Frontal cortex (tissue), 4 donors: ENCODE measurements around the gene TM4SF4. TPM values are rescaled to one million over a fixed set of nuclear protein-coding genes. Genes with fewer than 3 reads are reported as not detected.
"Not testable (repeated sequence)": the region's sequence is repeated elsewhere in the genome, so short reads cannot be mapped to it uniquely, and the experiment has no call there.

ENCODE experiments used
- DNase-seq, 2 donors: peaks; one replicate each; pipeline ENCODE4 v3.0.0; 2012; ENCODE audit warnings: low spot score in 2 of 2
- FAIRE-seq: peaks from 2 replicates; lab custom pipeline; 2012; peaks lifted over from hg19 to GRCh38; lab: Jason Lieb, UNC
- total RNA-seq: library from RNA; depleted of rRNA; stranded (reverse); fragments of >200 nt; gene quantifications from one replicate; pipeline ENCODE4 v1.2.3, GENCODE V29; 2014
- donor health status: control.
- donor health status: control.
- donor health status: control.

TM4SF4 gene, protein sequence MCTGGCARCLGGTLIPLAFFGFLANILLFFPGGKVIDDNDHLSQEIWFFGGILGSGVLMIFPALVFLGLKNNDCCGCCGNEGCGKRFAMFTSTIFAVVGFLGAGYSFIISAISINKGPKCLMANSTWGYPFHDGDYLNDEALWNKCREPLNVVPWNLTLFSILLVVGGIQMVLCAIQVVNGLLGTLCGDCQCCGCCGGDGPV
- total RNA-seq: not detected

DNA sequence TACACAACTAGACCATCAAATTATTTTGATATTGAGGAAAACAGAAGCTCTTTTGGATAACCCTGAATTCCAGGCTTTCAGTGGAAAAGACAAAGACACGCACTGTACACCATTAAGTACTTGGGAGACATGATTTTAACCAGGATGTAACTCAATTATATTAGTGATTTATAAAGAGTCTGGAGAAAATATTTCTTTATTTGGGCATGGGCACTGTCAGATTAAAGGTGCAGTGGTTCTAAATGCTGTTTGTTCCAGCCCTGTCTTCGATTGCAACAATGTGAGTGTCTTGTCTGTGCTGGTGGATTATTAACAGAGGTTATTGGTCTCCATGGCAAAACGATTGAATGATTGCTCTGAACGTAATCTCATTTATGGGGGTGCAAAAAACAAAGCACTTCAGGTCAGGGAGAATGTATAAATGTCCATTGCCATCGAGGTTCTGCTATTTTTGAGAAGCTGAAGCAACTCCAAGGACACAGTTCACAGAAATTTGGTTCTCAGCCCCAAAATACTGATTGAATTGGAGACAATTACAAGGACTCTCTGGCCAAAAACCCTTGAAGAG lies at the start of gene TM4SF4:
Gene TM4SF4, plus strand, starts transcription at position 448 of the 568 bp plus-strand sequence. CDS start 181 bp downstream, outside the sequence.
- FAIRE-seq (no peak), DNase-seq (no peak)

GRCh38 chr3:149424918-149425317 lies 49.6 kb upstream of the TM4SF4 start:
- FAIRE-seq (no peak), DNase-seq (no peak)

- no peak for DNase-seq
- FAIRE-seq: no peak
These were observed 48.2 kb upstream of the TM4SF4 start for GRCh38 chr3:149426325-149426724.

DNA sequence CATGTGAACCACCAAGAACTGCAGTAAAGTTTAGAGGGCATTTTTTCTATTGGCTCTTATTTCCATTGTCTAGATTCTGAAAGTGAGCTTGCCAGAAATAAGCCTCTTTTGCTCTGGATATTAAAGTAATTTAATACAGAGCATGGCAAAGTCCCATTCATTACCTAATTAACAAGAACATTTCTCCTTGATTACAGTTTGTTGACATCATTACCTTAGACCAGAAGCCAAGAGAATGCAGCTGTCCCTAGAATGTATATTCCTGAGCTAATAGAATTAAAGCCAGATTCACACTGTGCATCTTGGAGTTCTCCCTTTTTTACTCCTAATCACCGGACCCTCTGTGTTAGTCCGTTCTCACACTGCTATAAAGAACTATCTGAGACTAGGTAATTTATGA lies 46.4 kb upstream of the TM4SF4 start:
- no peak for FAIRE-seq
- no peak for DNase-seq

DNA sequence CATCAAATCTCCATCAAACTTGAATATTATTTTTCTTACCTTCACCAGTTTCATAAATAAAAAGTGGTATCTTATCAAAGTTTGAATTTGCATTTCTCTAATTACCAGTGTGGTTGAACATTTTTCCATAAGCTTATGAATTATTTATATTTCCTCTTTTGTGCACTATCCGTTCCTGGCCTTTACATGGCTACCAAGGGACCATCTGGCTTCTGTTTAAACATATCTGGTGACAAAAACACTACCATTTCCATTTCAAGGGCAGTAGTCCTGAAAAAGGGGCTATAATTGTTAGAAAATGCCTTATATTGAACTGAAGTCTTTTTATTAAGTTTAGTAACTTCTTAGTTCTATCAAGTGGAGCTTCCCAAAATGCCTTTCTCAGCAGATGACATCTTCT lies 44.3 kb upstream of the TM4SF4 start:
- DNase-seq (no peak), FAIRE-seq (no peak)

DNA sequence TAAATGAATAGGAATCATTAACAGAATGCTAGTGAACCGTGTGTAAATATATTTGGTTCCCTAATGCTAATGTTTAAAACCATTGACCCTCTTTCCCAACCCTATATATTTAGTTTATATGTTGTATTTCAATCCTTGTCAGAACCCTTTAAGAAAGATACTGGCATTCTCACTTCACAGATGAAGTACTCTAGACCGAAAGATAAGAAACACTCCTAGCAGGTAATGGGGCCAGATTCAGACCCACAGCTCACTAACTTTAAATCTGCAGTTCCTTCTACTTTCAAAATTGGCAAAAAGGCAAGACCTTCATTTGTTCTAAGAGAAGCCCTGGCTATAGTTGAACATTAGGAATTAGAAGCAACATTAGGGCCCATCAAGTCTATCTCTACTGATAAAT lies 42.3 kb upstream of the TM4SF4 start:
- FAIRE-seq (no peak), DNase-seq (no peak)

DNA sequence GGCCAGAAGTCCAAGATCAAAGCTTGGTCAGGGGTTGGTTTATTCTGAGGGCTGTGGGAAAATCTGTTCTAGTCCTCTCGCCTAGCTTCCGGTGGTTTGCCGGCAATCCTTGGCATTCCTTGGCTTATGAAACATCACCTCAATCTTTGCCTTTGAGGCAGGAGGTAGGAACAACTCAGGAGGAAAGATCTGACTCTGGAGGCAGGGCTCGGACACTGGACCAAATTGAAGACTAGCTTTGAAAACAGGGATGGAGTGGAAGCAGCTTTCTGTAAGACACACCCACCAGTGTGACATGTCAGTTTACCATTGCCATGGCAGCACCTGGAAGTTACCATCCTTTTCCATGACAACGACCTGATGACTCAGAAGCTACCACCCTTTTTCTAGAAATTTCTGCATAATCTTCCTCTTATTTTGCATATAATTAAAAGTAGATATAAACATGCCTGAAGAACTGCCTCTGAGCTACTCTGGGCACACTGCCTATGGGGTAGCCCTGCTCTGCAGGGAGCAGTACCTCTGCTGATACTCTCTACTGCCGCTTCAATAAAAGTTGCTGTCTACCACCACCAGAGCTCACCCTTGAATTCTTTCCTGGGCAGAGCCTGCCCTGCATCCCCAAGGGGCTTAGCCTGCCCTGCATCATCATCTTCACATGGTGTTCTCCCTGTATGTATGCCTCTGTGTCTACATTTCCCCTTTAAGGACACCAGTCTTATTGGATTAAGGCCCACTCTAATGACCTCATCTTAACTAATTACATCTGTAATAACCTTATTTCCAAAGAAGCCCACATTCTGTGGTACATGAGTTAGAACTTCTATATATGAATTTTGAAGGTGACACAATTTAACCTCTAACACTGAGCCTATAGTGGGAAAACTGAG lies 38.3 kb upstream of the TM4SF4 start:
- no peak for DNase-seq
- FAIRE-seq: no peak

DNA sequence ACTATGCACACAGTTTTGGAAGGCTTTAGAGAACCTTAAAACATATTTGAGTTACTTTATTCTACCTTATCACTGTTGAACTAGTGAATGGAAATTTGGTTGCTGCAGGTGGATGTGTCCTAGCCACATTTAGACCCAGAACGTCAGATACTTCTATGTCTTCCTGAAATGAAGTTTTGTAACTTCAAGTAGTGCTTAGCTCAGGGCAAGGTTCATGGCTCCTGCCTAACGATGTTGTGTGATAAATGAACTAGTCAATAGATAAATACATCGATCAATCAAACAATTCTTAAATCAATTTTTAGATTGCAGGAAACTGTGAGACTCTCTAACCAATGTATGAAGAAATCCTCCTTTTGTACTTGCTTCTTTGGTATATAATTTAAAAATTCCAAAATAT lies 37.2 kb upstream of the TM4SF4 start:
- DNase-seq (no peak), FAIRE-seq (no peak)

DNA sequence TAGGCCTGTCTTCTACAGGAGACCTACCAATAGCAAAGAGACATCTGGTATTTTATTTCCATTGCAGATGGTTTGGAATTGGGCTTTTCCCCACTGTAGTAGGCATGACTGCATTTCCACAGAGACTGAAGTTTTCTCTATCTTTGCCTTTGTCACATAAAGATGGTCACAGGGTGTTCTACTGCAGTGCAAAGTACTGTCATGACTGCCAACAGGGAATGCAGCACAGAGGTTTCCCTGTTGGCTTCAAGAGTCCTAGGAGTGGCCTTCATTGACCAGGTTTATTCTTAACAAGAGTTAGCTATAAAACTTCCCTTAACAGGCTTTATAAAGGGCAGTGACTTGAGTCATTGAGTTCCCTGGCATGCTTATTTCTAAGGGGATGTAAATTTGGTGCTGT lies 36.8 kb upstream of the TM4SF4 start:
- no peak for DNase-seq
- FAIRE-seq: no peak

GRCh38 chr3:149438981-149439380 lies 35.5 kb upstream of the TM4SF4 start:
- FAIRE-seq (no peak), DNase-seq (no peak)

- DNase-seq (no peak), FAIRE-seq (no peak)
These were observed 32.9 kb upstream of the TM4SF4 start for GRCh38 chr3:149441642-149442041.

GRCh38 chr3:149442043-149442442 lies 32.5 kb upstream of the TM4SF4 start:
- FAIRE-seq: no peak
- DNase-seq: no peak

DNA sequence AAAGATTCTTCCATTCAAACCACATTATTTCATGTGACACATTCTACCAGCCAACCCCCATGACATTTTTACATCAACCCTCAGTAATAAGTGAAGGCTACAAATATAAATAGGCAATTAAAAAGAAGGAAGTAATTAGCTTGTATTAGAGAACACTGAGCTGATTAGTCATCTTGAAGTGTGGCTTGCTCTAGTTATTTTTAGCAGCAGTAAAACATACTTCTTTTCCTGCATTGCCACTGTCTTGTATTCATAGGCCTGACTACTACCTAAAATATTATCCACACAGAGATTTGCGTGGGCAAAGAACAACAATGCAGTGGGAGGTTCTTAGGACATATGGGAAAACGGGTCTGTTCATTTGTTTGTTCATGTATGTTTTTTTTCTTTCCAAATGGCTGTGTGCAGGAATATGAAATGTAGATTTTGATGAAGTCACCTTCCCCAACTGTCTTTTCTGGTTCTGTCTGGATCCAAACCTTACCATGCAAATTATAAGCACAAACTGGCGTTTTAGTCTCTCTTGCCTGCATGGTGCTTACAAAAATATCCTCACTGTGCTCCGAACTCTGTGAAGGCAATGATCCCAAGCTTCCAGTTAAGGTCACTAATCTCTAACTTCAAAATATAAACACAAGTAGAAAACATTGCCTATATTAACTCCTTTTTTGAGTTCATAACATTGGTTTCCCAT lies 31.5 kb upstream of the TM4SF4 start:
- DNase-seq (no peak), FAIRE-seq (no peak)

DNA sequence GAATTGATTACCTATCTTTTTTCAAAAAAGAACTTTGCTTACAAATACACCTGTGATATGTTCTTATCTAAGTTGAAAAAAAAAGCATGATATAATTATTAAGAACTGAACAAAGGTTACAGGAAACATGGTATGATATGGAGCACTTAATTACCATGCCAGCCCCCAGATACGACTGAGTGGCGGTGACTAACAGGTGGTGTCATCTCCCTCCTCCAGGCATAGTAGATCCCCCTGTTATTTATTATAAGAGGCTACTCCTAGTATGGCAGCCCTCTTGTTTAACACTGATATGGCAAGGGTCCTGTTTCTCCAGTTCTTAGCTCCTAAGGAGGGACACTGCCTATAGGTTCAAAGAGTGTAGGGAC lies 31.0 kb upstream of the TM4SF4 start:
- FAIRE-seq (no peak), DNase-seq (no peak)

DNA sequence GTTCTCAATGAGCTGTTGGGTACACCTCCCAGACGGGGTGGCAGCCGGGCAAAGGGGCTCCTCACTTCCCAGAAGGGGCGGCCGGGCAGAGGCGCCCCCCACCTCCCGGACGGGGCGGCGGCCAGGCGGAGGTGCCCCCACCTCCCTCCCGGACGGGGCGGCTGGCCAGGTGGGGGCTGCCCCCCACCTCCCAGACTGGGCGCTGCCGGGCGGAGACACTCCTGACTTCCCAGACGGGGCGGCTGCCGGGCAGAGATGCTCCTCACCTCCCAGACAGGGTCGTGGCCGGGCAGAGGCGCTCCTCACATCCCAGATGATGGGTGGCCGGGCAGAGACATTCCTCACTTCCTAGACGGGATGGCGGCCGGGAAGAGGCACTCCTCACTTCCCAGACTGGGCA lies 29.6 kb upstream of the TM4SF4 start:
- not testable (repeated sequence) for DNase-seq, FAIRE-seq

GRCh38 chr3:149448331-149448831 lies 26.1 kb upstream of the TM4SF4 start:
- FAIRE-seq: no peak
- DNase-seq: no peak

GRCh38 chr3:149449182-149449581 lies 25.3 kb upstream of the TM4SF4 start:
- DNase-seq (no peak), FAIRE-seq (no peak)

DNA sequence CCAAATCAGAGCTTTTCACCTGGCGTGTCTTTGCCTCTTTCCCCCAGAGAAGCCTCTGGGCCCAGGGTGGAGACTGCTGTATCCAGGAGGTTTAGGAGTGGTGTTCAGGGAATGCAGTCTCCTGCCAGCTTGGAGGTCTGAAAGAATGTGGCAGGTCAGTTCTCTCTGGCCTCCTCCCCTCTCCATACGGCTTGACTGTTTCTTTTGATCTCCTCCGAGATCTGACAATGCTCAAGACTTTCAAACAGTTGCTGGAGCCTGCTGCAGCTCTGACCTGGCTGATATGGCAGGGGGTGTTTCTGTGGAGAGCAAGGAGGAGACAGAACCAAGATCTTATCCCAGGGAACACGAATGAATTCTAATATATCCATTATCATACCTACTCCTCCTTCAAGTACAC lies 24.7 kb upstream of the TM4SF4 start:
- FAIRE-seq: no peak
- DNase-seq: no peak

DNA sequence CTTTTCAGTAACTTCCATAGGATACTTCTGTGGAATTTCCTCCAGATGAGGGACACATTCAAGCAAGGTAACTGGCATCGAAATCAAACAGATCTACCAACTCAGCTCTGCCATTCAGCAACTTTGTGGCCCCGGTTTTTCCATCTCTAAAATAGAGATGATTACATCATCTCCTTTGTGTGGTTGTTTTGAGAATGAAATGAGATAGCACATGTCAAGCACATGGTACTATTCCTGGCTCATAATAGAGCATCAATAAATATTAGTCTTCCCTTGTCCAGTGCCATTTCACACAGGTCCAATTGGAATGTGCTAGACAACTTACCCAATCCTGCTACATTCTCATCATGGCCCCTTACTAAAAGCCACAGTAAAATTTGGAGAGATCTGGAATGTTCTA lies 24.2 kb upstream of the TM4SF4 start:
- FAIRE-seq: no peak
- no peak for DNase-seq

DNA sequence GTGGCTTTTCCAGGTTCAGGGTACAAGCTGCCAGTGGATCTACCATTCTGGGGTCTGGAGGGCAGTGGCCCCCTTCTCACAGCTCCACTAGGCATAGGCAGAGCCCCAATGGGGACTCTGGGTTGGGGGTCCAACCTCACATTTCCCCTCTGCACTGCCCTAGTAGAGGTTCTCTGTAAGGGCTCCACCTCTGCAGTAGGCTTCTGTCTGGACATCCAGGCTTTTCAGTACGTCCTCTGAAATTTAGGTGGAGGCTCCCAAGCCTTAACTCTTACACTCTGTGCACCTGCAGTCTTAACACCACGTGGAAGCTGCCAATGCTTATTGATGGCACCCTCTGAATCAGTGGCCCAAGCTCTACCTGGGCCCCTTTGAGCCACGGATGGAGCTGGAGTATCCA lies 22.5 kb upstream of the TM4SF4 start:
- FAIRE-seq (no peak), DNase-seq (no peak)
